Measurements from ENCODE around the gene SMARCA2.

SMARCA2 gene
- 199 to 464 (median 382) reads per million in 3 experiments for total RNA-seq

DNA sequence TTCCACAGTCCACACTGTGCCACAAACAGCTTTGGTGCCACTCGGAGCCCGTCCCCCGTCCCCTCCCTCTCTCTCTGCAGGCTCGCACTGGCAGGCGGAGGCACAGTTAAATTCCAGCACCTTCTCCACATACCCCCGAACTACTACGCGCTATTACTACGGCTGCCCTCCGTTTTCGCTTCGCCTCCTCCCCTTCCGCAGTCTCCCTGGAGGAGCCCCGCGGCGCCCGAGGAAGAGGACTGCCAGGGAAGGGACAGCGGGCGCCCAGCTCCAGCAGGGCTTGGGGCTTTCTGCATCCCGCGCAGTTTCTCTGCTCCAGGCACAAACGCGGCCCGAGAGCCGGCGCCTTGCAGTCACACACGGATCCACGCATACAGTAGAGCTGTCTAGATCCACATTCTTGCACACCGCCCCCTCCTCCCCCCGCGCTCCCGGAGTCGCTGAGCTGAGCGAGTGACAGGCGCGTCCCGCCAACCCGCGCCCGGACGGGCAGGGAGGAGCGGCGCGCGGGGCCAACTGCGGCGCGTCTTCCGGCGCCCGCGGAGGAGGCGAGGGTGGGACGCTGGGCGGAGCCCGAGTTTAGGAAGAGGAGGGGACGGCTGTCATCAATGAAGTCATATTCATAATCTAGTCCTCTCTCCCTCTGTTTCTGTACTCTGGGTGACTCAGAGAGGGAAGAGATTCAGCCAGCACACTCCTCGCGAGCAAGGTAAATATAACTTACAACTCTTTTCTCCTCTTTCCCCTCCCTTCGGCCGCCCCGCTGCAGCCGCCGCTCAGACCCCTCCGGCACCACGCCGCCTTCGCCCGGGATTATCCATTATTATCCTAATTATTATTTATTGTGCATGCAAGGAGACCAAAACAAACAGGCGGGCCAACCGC is at the start of gene SMARCA2:
TSS of gene SMARCA2 (plus strand) at position 652 of the 885 bp plus-strand sequence. CDS start 13,676 bp downstream, outside the sequence.
- peak; percentile 98 for DNase-seq

- DNase-seq, result no peak
Measured at GRCh38 chr9:1966725-1967366, 48.3 kb upstream of the SMARCA2 start.

GRCh38 chr9:1969160-1969559 is 46.0 kb upstream of the SMARCA2 start:
- no peak for DNase-seq

- no peak for DNase-seq
Measured at GRCh38 chr9:1969898-1970297, 45.2 kb upstream of the SMARCA2 start.

- no peak for DNase-seq
Measured at GRCh38 chr9:1972672-1973071, 42.5 kb upstream of the SMARCA2 start.

DNA sequence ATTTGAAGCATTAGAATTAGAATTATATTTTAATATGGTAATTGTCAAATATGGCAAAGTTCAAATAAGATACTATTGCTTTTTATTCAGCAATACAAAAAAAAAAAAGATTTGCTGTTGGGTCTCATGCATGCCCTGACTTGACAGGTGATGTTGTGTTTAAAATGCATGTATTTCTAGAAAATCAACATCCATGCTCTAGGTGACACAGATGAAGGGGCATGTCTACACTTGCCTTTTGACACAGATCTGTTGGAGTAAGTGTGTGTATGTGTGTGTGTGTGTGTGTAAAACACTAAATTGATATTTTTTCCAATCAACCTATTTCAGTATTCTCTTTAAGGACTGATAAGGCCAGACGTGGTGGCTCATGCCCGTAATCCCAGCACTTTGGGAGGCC is 38.1 kb upstream of the SMARCA2 start:
- no peak for DNase-seq

DNA sequence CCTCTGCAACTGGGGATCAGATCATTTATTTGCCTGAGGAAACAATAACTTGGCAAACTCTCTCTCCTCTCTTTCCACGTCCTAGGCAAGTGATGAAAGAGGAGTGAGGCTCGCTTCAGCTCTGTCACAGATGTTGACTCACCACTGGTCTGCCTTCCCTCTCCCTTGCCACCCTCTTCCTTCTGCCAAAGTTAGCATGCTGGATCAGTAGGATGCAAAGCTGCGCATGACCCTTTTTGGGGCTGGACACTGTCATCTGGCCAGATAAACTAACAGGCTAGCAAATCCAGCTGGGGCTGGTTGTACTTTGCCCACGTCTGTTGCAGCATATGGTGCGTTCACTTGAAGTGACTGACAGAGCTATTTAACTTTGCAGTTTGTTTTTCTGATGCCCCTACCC is 36.2 kb upstream of the SMARCA2 start:
- DNase-seq, result no peak

DNA sequence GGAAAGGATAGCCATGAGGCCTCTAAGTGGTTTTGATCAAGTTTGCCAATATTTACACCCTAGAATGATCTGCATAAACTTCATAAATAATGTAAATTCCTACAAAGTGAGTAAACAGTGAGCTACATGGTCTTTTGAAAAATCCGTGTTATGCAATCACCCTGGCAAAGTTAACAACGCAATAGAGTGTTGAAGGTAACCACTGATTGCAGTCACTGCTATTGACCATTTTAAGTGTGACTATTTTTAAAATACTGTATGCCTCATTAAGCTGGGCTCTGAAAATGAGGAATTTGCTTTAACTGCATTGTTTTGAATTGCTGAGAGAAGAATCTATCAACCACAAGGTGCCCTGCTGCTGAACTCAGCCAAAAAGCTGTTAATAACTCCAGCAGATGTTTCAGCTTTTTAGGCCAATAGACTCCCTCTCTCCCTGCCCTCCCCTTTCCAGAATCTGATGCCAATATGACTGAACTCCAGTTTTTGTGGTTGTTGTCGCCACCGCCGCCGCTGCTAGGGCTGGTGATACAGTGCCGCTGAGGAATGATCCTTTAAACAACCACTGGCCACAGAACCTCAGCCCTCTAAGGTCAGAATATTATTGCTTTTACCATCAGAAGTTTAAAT is 35.3 kb upstream of the SMARCA2 start:
- no peak for DNase-seq

DNA sequence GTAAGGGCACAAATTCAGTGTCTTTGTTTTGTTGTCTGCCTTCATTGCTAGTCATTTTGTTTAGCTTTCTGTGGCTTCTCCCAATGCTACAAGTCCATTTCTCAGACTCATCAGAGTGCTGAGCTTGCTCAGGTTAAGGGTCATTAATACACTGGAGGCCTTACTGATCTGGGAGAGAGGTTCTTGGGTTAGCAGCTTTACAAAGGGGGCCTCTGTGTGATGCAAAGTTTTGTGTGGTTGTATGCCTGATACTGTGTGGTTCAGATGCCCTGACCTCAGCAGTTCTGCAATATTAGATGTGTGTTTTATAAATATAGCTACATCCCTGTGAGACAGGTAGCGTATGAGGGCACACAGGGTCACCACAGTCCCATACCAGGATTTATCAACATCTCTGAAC is 34.8 kb upstream of the SMARCA2 start:
- no peak for DNase-seq

- DNase-seq, result no peak
Measured at GRCh38 chr9:1982074-1982473, 33.1 kb upstream of the SMARCA2 start.

GRCh38 chr9:1986341-1986740 is 28.8 kb upstream of the SMARCA2 start:
- no peak for DNase-seq

DNA sequence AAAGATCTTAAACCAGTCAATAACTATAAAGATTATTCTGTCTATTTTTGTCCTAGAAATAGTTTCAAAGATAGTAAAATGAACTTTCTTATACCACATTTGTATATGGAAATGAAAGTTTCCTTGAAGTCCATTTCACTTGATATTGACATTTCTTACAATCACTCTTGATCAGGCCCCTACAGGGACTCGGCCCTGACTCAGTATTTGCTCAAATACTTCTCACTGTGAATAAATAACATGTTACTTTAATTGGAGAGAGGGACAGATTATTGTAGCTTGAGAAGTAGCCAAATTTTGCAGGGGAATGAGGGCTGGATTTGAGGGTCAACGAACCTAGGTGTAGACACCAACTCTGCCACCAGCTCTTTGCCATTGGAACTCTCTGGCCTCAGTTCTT is 25.6 kb upstream of the SMARCA2 start:
- DNase-seq, result no peak

DNA sequence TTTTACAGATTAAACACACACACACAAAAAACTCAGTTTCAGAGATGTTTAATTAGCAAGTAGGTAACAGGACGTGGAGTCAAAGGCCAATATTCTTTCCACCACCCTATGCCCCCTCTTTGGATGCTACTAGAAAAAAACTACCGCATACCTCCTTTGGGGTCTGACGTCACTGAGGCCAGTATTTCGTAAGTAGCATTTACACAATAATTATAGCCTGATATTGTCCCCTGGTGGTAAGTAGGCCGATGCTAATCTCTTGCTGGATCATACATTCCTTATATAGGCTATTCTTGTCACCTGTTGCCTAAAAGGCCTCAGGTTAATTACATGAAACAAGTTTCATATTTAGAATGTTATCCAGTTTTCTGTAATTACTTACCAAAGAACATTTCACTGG is 21.0 kb upstream of the SMARCA2 start:
- no peak for DNase-seq

- DNase-seq, result no peak
Measured at GRCh38 chr9:1995084-1995483, 20.1 kb upstream of the SMARCA2 start.

GRCh38 chr9:1996156-1996555 is 19.0 kb upstream of the SMARCA2 start:
- DNase-seq, result no peak

GRCh38 chr9:1997646-1998045 is 17.5 kb upstream of the SMARCA2 start:
- DNase-seq, result no peak

- no peak for DNase-seq
Measured at GRCh38 chr9:1998111-1998510, 17.0 kb upstream of the SMARCA2 start.

DNA sequence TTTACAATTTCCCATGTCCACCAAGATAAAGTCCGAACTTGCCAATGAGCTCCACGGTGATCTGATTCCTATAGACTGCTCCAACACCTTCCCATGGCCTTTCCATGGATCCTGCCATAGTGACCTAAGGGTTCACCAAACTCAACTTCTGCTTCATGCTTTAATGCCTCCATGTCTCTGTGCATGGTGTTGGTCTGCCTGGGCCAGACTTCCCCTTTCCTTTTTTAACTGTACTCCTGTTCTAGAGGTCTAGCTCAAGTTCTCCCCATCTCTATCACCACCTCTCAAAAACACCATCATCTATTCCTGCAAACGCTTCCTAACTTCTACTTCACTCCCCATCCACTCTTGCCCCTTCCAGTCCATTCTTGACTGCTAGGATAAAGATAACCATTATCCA is 14.8 kb upstream of the SMARCA2 start:
- DNase-seq, result no peak

- DNase-seq, result no peak
Measured at GRCh38 chr9:2008372-2008771, 6.8 kb upstream of the SMARCA2 start.

DNA sequence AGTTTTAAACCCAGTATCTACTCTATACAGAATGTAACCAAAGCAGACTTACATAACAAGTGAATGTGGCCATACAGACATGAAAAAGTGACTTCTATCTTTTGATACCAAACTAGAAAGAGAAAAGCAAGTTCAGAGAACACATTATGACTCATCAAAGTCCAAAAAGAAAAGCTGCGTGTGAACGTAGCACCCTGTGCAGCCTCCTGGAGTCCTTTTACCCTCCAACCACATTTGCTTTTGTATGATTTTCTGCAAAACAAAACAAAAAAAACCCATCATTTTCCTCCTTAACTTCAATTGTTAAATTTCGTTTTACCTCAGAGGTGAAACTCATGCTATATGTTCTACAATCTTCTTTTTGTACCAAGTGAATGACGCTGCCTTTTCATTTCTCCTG is 2.8 kb upstream of the SMARCA2 start:
- no peak for DNase-seq

GRCh38 chr9:2013743-2014475 is 1.2 kb upstream of the SMARCA2 start:
- DNase-seq, result no peak

DNA sequence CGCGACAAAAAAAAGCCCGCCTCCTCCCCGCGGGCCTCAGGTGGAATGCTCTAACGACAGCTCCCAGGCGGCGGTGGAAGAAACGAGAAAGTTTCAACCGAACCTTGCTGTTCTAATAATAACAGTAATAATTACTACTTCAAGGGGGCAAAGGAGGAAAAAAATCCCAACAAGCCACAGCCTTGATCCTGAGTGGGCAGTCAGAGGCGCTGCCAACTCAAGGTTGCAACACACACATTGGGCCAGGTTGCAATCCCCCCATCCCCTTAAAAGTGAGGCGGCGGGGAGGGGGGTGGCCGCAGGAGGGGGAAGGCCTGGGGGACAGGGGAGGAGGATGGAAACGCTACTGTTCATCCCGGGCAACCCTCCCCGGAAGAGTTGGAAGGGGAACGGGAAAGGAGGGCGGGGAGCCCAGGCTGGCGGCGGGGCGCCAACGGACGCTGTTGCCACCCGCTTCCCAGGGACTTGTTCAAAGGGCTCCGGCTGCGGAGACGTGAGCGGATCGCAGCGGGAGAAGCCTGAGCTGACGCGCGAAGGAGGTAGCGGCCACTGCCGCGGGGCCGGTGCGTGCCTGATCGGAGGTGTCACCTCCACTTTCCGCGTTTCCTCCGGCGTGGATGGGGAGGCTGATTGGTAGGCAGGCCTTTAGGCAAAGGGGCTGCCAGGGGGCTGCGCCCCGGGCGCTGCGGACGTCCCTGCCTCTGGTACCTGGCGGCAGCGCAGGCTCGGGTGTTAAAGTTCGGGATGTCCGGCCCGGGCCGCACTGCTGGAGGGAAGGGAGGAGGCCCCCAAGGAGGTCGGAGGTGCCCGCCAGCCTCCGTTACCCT is 647 bp downstream of the SMARCA2 start:
- DNase-seq, result peak; percentile 59

Measured in central memory CD4-positive, alpha-beta T cell (primary cell).